H9 (cell line): ENCODE data around the gene ISM2. TPM values are rescaled to one million over a fixed set of nuclear protein-coding genes. Genes with fewer than 3 reads are reported as not detected.

Experiments
- DNase-seq: peaks from one replicate; pipeline ENCODE4 v3.0.0-alpha.2; 2017
- H2AFZ ChIP-seq: one replicate; pipeline ENCODE4 v1.6.1; 2013; ENCODE audit warnings: mild to moderate bottlenecking, low read length, control low read depth, moderate library complexity
- H2AK5ac ChIP-seq: 2 replicates; pipeline ENCODE4 v1.6.1; 2013; ENCODE audit warnings: low read length, control low read depth, mixed read lengths; ENCODE audit not compliant: insufficient read length
- H2BK120ac ChIP-seq: one replicate; pipeline ENCODE4 v1.6.1; 2013; ENCODE audit warnings: low read depth, mild to moderate bottlenecking, low read length, control low read depth, inconsistent platforms; ENCODE audit not compliant: poor library complexity, severe bottlenecking
- H2BK12ac ChIP-seq: 2 replicates; pipeline ENCODE4 v1.6.1; 2013; ENCODE audit warnings: low read length, control low read depth, mixed read lengths, low read depth; ENCODE audit not compliant: insufficient read length
- H2BK15ac ChIP-seq: 2 replicates; pipeline ENCODE4 v1.6.1; 2013; ENCODE audit warnings: low read depth, low read length, control low read depth
- H2BK20ac ChIP-seq: one replicate; pipeline ENCODE4 v1.6.1; 2013; ENCODE audit warnings: low read depth, mild to moderate bottlenecking, low read length, control low read depth, inconsistent platforms; ENCODE audit not compliant: poor library complexity, severe bottlenecking
- H2BK5ac ChIP-seq: 2 replicates; pipeline ENCODE4 v1.6.1; 2013; ENCODE audit warnings: low read length, control low read depth, mixed read lengths; ENCODE audit not compliant: insufficient read length
- H3K14ac ChIP-seq: 2 replicates; pipeline ENCODE4 v1.6.1; 2013; ENCODE audit warnings: low read length, control low read depth; ENCODE audit not compliant: insufficient read depth
- H3K18ac ChIP-seq: 2 replicates; pipeline ENCODE4 v1.6.1; 2013; ENCODE audit warnings: low read depth, mild to moderate bottlenecking, mixed read lengths, low read length, control low read depth; ENCODE audit not compliant: insufficient read length
- H3K23ac ChIP-seq: 2 replicates; pipeline ENCODE4 v1.6.1; 2013; ENCODE audit warnings: low read length, control low read depth, mixed read lengths, low read depth; ENCODE audit not compliant: insufficient read length
- H3K23me2 ChIP-seq: 2 replicates; pipeline ENCODE4 v1.6.1; 2013; ENCODE audit warnings: low read depth, mild to moderate bottlenecking, mixed read lengths, low read length, control low read depth; ENCODE audit not compliant: insufficient read length, poor library complexity, severe bottlenecking
- H3K27ac ChIP-seq: 2 replicates; pipeline ENCODE4 v1.5.1; 2013; ENCODE audit warnings: low read length, control low read depth, mixed read lengths, low read depth; ENCODE audit not compliant: insufficient read length
- H3K27me3 ChIP-seq: 2 replicates; pipeline ENCODE4 v1.6.1; 2013; ENCODE audit warnings: low read length, control low read depth, inconsistent platforms; ENCODE audit not compliant: insufficient read depth
- H3K4ac ChIP-seq: 2 replicates; pipeline ENCODE4 v1.6.1; 2013; ENCODE audit warnings: low read depth, mild to moderate bottlenecking, control low read depth, inconsistent platforms, low read length, moderate library complexity
- H3K4me1 ChIP-seq: 2 replicates; pipeline ENCODE4 v1.6.1; 2013; ENCODE audit warnings: low read length, control low read depth, inconsistent platforms; ENCODE audit not compliant: insufficient read depth
- H3K4me2 ChIP-seq: 2 replicates; pipeline ENCODE4 v1.6.1; 2013; ENCODE audit warnings: low read length, control low read depth, mixed read lengths; ENCODE audit not compliant: insufficient read length, insufficient read depth
- H3K56ac ChIP-seq: 2 replicates; pipeline ENCODE4 v1.6.1; 2013; ENCODE audit warnings: low read depth, mild to moderate bottlenecking, mixed read lengths, low read length, control low read depth; ENCODE audit not compliant: insufficient read length
- H3K79me1 ChIP-seq: 2 replicates; pipeline ENCODE4 v1.6.1; 2013; ENCODE audit warnings: low read depth, mild to moderate bottlenecking, moderate library complexity, low read length, control low read depth, inconsistent platforms; ENCODE audit not compliant: insufficient read depth, poor library complexity, severe bottlenecking
- H3K79me2 ChIP-seq: 2 replicates; pipeline ENCODE4 v1.6.1; 2013; ENCODE audit warnings: low read length, control low read depth, inconsistent platforms; ENCODE audit not compliant: insufficient read depth
- H3K9ac ChIP-seq: 2 replicates; pipeline ENCODE4 v1.6.1; 2013; ENCODE audit warnings: low read length, control low read depth, mixed read lengths; ENCODE audit not compliant: insufficient read length; ENCODE audit errors: extremely low read depth
- H3K9me3 ChIP-seq: one replicate; pipeline ENCODE4 v1.6.1; 2013; ENCODE audit warnings: low read depth, low read length, inconsistent platforms; ENCODE audit not compliant: control insufficient read depth
- H3T11ph ChIP-seq: one replicate; pipeline ENCODE4 v1.6.1; 2013; ENCODE audit warnings: mild to moderate bottlenecking, low read length, control low read depth, inconsistent platforms
- H4K20me1 ChIP-seq: one replicate; pipeline ENCODE4 v1.6.1; 2013; ENCODE audit not compliant: control insufficient read depth, insufficient read length, insufficient read depth
- H4K5ac ChIP-seq: 2 replicates; pipeline ENCODE4 v1.6.1; 2013; ENCODE audit warnings: low read depth, mild to moderate bottlenecking, mixed read lengths, low read length, control low read depth; ENCODE audit not compliant: insufficient read length
- H4K8ac ChIP-seq: replicated peaks from 2 replicates; pipeline ENCODE4 v1.6.1; 2013; ENCODE audit warnings: low read length, control low read depth, mixed read lengths, low read depth; ENCODE audit not compliant: insufficient read length
- H4K91ac ChIP-seq: 2 replicates; pipeline ENCODE4 v1.6.1; 2013; ENCODE audit warnings: low read depth, mild to moderate bottlenecking, moderate library complexity, mixed read lengths, low read length, control low read depth; ENCODE audit not compliant: insufficient read length
- H3K27ac Mint-ChIP-seq, 3 experiments: 2 replicates in 2 of 3; 3 replicates in 1 of 3; pipeline ENCODE4 v1.8.0; 2020 to 2021; ENCODE audit warnings: mixed read lengths in 3 of 3, mild to moderate bottlenecking in 1 of 3, moderate library complexity in 1 of 3
- H3K27me3 Mint-ChIP-seq: 2 replicates; pipeline ENCODE4 v1.8.0; 2021; ENCODE audit warnings: low read depth, mild to moderate bottlenecking, moderate library complexity, mixed read lengths
- H3K36me3 Mint-ChIP-seq, 3 experiments: 2 replicates in 2 of 3; 3 replicates in 1 of 3; pipeline ENCODE4 v1.8.0; 2020 to 2021; ENCODE audit warnings: low read depth in 3 of 3, mixed read lengths in 3 of 3; ENCODE audit not compliant: insufficient read depth in 1 of 3
- H3K4me1 Mint-ChIP-seq, 2 experiments: 2 replicates each; pipeline ENCODE4 v1.8.0; 2020; ENCODE audit warnings: mixed read lengths in 2 of 2
- H3K4me3 Mint-ChIP-seq, 2 experiments: 2 replicates in 1 of 2; 3 replicates in 1 of 2; pipeline ENCODE4 v1.8.0; 2020 to 2021; ENCODE audit warnings: mild to moderate bottlenecking in 2 of 2, mixed read lengths in 2 of 2, moderate library complexity in 1 of 2
- H3K9me3 Mint-ChIP-seq, 2 experiments: 2 replicates in 1 of 2; 3 replicates in 1 of 2; pipeline ENCODE4 v1.8.0; 2020; ENCODE audit warnings: mild to moderate bottlenecking in 2 of 2, mixed read lengths in 2 of 2, moderate library complexity in 1 of 2
- CTCF ChIP-seq: fragments of 200-600 bp; sonication (generic); conservative IDR thresholded peaks from 3 replicates; pipeline ENCODE4 v1.8.0; 2021; ENCODE audit warnings: antibody characterized with exemption, mild to moderate bottlenecking
- total RNA-seq: library from RNA; stranded (reverse); gene quantifications from 2 replicates; pipeline ENCODE4 v1.2.1, GENCODE V29; 2021

The ISM2 gene
- total RNA-seq, 1 experiment from 2014 or later, result 0.39 TPM

GRCh38 chr14:77516126-77516525 is 17.5 kb upstream of the ISM2 start:
- Histone ChIP-seq H3K4ac (no peak overlapping the region), H3K27ac (no peak overlapping the region), H3K9me3 (no peaks in the 10 kb centered on the region), H2BK12ac (no peak overlapping the region), H3K56ac (no peak overlapping the region), H3K23ac (no peak overlapping the region), H2AFZ (no peak overlapping the region), H4K20me1 (no peaks in the 10 kb centered on the region), H4K8ac (no peak overlapping the region), H2AK5ac (no peak overlapping the region), H2BK15ac (no peak overlapping the region), H3K79me2 (no peaks in the 10 kb centered on the region), H3K4me1 (no peaks in the 10 kb centered on the region), H2BK5ac (no peak overlapping the region), H4K91ac (no peak overlapping the region), H3T11ph (no peak overlapping the region), H3K23me2 (no peaks in the 10 kb centered on the region), H3K18ac (no peak overlapping the region), H3K14ac (no peak overlapping the region), H4K5ac (no peak overlapping the region), H3K79me1 (no peaks in the 10 kb centered on the region), H2BK20ac (no peak overlapping the region), H3K9ac (no peak overlapping the region), H3K4me2 (no peak overlapping the region), H2BK120ac (no peak overlapping the region), H3K27me3 (no peaks in the 10 kb centered on the region)
- Mint-ChIP-seq H3K4me1 (no peaks in the 10 kb centered on the region), H3K27ac (no peak overlapping the region), H3K36me3 (peaks cover 12 to 59% (median 36%) of the 10 kb centered on the region in 3 experiments; a peak in 6 of 7 replicates), H3K9me3 (no peaks in the 10 kb centered on the region), H3K4me3 (no peak overlapping the region), H3K27me3 (no peaks in the 10 kb centered on the region)
- DNase-seq, result no peak
- TF ChIP-seq CTCF, result no peak
